ENCODE measurements around the gene SSNA1. TPM values are rescaled to one million over a fixed set of nuclear protein-coding genes. Genes with fewer than 3 reads are reported as not detected.

The SSNA1 gene
- total RNA-seq, 1 donor from 2014 or later: 40.9 TPM

DNA sequence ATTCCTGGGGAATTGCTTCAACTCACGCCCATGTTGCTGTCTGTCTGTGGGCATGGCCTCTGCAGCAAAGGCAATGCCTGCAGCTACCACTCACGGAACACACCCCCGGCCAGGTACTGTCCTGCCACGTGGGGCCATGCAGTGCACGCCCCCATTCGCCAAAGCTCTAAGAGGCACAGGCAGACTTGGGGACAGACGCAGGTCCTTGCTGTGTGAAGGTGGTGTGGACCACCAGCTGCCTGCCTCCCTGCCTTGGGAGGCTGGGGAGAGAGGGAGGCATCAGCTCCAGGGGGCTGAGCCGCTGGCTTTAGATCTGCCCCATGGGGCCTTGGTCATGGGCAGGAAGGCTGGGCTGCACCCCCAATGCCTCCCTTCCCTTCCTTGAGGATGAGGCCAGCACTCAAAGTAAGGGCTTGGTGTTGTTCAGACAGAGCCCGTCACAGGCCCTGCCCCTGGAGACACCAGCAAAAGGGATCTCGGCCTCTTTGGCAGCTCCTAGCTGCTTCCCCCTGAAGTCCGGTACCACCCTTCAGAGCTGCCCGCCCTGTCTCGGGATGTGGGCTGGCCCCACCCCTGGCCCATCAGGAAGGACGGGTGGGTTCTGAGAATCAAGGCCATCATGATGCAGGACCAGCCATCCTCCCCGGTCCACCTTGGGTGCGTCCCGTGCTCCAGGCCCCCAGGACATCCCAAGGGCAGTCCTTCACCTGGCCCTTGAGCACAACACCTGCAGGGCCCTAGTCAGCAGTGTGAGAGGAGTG, 47.2 kb upstream of the SSNA1 start:
- DNase-seq (ENCODE audit: low spot score in 2 of 2, unreplicated experiment in 2 of 2): no peak
- H3K4me1 Mint-ChIP-seq: no peaks in the 10 kb centered on the region
- no peaks in the 10 kb centered on the region for H3K36me3 Mint-ChIP-seq
- peaks cover 77% of the 10 kb centered on the region for H3K27me3 Mint-ChIP-seq (ENCODE audit: low read depth)
- TF ChIP-seq, protein P1, sequence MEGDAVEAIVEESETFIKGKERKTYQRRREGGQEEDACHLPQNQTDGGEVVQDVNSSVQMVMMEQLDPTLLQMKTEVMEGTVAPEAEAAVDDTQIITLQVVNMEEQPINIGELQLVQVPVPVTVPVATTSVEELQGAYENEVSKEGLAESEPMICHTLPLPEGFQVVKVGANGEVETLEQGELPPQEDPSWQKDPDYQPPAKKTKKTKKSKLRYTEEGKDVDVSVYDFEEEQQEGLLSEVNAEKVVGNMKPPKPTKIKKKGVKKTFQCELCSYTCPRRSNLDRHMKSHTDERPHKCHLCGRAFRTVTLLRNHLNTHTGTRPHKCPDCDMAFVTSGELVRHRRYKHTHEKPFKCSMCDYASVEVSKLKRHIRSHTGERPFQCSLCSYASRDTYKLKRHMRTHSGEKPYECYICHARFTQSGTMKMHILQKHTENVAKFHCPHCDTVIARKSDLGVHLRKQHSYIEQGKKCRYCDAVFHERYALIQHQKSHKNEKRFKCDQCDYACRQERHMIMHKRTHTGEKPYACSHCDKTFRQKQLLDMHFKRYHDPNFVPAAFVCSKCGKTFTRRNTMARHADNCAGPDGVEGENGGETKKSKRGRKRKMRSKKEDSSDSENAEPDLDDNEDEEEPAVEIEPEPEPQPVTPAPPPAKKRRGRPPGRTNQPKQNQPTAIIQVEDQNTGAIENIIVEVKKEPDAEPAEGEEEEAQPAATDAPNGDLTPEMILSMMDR (IDR thresholded peaks at IDR 0.05; ENCODE audit: unreplicated experiment): no peak
- H3K4me3 Mint-ChIP-seq: no peak overlapping the region
- H3K27ac Mint-ChIP-seq: no peak overlapping the region
- H3K9me3 Mint-ChIP-seq: no peaks in the 10 kb centered on the region

DNA sequence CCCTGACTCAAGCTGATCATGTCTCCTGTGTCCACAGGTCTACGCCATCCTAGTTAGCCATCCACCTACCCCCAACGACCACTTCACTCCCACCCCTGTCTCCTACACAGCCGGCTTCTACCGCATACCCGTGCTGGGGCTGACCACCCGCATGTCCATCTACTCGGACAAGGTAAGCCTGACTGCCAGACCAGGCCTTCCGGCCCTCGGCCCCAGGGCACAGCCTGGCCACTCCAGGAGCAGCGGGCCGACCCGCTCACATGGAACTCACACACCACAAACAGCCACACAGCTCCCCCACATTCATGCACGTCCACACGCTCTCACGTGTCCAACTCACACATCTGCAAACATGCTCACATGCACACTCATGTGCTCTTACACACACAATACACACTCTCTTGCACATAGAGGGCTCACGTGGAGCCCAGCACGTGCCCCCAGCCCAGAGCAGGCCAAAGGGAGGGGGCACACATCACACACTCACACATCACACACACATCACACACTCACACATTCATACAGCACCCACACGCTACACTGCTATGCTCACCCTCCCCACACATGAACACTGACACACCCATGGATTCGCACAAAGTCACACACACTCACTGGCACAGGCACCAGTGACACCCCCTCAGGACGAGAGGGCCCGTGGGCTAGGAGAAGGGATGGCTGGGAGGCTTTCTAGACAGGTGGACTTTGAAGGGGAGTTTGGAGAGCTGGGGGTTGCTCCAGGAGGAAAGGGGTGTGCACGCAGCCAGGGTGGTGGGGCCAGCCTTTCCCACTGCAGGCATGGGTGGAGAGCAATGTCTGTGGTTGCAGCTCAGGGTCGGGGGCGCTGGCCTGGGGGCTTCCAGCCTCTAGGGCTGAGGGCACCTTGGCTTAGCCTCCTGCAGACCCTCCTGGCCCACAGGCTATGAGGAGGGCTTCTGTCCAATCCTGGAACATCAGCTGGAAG, 46.2 kb upstream of the SSNA1 start:
- no peaks in the 10 kb centered on the region for H3K9me3 Mint-ChIP-seq
- peaks cover 75% of the 10 kb centered on the region for H3K27me3 Mint-ChIP-seq (ENCODE audit: low read depth)
- TF ChIP-seq, protein P1 (IDR thresholded peaks at IDR 0.05; ENCODE audit: unreplicated experiment): no peak
- no peaks in the 10 kb centered on the region for H3K36me3 Mint-ChIP-seq
- DNase-seq (ENCODE audit: low spot score in 2 of 2, unreplicated experiment in 2 of 2): no peak
- no peak overlapping the region for H3K27ac Mint-ChIP-seq
- no peaks in the 10 kb centered on the region for H3K4me1 Mint-ChIP-seq
- no peak overlapping the region for H3K4me3 Mint-ChIP-seq

DNA sequence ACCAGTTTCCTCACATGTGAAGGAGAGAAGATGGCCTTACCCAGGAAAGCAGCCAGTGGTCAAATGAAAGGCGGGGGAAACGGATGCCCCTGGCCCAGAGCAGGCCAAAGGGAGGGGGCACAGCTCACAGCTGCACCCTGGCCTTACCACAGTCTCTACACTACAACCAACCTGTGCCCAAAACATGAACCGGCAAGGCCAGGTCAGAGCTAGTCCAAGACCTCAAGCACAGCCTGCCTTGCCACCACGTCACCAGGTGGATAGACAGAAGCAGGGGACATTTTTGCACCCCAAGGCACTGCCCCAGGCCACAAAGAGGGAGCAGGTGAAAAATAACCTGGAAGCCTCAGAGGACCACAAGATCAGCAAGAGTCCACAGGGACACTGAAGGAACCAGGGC, 45.0 kb upstream of the SSNA1 start:
- H3K36me3 Mint-ChIP-seq: no peaks in the 10 kb centered on the region
- H3K27ac Mint-ChIP-seq: no peak overlapping the region
- peaks cover 66% of the 10 kb centered on the region for H3K27me3 Mint-ChIP-seq (ENCODE audit: low read depth)
- H3K9me3 Mint-ChIP-seq: no peaks in the 10 kb centered on the region
- no peaks in the 10 kb centered on the region for H3K4me1 Mint-ChIP-seq
- DNase-seq (ENCODE audit: low spot score in 2 of 2, unreplicated experiment in 2 of 2): no peak
- TF ChIP-seq, protein P1 (IDR thresholded peaks at IDR 0.05; ENCODE audit: unreplicated experiment): no peak
- H3K4me3 Mint-ChIP-seq: no peak overlapping the region

DNA sequence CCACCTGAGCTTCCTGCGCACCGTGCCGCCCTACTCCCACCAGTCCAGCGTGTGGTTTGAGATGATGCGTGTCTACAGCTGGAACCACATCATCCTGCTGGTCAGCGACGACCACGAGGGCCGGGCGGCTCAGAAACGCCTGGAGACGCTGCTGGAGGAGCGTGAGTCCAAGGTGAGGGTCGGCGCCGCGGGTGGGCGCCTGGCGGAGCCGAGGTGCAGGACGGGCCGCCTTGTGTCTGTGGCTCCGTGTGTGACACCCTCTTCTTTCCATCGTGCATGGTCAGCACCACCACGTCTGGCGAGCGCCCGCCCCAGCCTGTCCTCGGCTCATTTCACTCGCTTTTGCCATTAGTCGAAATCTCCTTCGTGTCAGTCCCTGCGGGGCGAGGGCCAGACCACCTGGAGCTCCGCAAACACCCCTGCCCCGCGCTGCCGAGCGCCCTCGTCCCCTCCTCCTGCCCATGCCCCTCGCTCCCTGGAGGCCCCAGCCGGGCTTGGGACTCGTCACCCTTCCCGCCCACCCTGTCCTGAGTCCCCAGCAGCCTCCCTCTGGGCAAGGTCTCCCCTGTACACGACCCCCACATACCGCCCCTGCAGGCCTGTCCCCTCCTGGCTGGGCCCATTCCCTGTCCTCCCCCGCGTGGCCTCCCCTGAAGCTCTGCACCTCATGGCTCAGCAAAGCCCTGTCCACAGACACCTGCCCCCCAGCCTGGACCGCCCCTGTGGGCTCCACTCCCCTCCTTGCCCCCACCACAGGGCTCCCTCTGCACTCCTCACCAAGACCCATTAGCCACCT, 42.5 kb upstream of the SSNA1 start:
- H3K4me3 Mint-ChIP-seq: no peak overlapping the region
- H3K9me3 Mint-ChIP-seq: no peaks in the 10 kb centered on the region
- TF ChIP-seq, protein P1 (IDR thresholded peaks at IDR 0.05; ENCODE audit: unreplicated experiment): no peak
- H3K4me1 Mint-ChIP-seq: no peaks in the 10 kb centered on the region
- H3K36me3 Mint-ChIP-seq: no peaks in the 10 kb centered on the region
- DNase-seq (ENCODE audit: low spot score in 2 of 2, unreplicated experiment in 2 of 2): no peak
- H3K27ac Mint-ChIP-seq: no peak overlapping the region
- peaks cover 50% of the 10 kb centered on the region for H3K27me3 Mint-ChIP-seq (ENCODE audit: low read depth)

DNA sequence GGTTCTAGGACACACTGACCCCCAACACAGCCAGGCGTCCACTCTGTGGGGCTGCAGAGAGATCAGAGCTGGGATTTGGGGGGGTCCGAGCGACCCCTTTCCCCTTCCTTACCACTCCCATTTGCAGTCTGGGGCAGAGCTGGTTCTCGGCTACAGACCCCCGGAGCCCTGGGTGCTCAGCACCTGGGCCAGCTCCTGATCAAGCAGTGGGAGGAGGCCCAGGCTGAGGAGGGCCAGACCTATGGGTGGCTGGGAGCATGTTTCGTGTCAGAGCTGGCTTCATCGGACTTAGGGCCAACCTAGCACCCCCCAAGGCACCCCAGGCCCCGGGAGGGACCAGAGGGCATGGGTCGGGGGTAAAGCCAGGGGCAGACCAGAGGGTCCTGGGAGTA, 42.0 kb upstream of the SSNA1 start:
- Mint-ChIP-seq H3K4me3 (no peak overlapping the region), H3K9me3 (no peaks in the 10 kb centered on the region), H3K27ac (no peak overlapping the region), H3K4me1 (no peaks in the 10 kb centered on the region), H3K27me3 (ENCODE audit: low read depth) (peaks cover 45% of the 10 kb centered on the region), H3K36me3 (no peaks in the 10 kb centered on the region)
- DNase-seq (ENCODE audit: low spot score in 2 of 2, unreplicated experiment in 2 of 2): no peak
- TF ChIP-seq, protein P1 (IDR thresholded peaks at IDR 0.05; ENCODE audit: unreplicated experiment): no peak

All from mesothelial cell of epicardium (in vitro differentiated cells).